Mucosa of descending colon (tissue), 3 donors: Measurements from ENCODE around the gene MIEN1. TPM values are rescaled to one million over a fixed set of nuclear protein-coding genes. Genes with fewer than 3 reads are reported as not detected.

Experiments
- ATAC-seq: fragments of 200-7000 bp; cut with Tn5 transposase; one replicate; pipeline ENCODE4 v1.9.1; 2020; ENCODE audit warnings: mild to moderate bottlenecking, moderate library complexity
- DNase-seq, 3 donors: peaks; one replicate each; pipeline ENCODE4 v3.0.0-alpha.2; 2020
- H3K36me3 ChIP-seq: fragments of 200-600 bp; one replicate; pipeline ENCODE4 v1.8.0; 2021; ENCODE audit warnings: low read depth, mild to moderate bottlenecking
- H3K4me1 ChIP-seq: fragments of 200-600 bp; one replicate; pipeline ENCODE4 v1.8.0; 2021; ENCODE audit warnings: low read depth, mild to moderate bottlenecking
- H3K4me3 ChIP-seq: fragments of 200-600 bp; one replicate; pipeline ENCODE4 v1.8.0; 2021; ENCODE audit warnings: mild to moderate bottlenecking
- H3K9me3 ChIP-seq: fragments of 200-600 bp; one replicate; pipeline ENCODE4 v1.8.0; 2021; ENCODE audit warnings: mild to moderate bottlenecking
- intact Hi-C, 2 donors: fragments of 100-400 bp; cut with DNase I in 1 of 2; cut with micrococcal nuclease in 1 of 2; formaldehyde crosslinking; loops; one replicate each; pipeline versions ENCODE4 v1.11.0 to v1.11.1; 2022; cut with DNase I, micrococcal nuclease
- total RNA-seq, 3 donors: library from RNA; stranded (reverse); fragmentation: NEBNext Ultra II Directional in 2 of 3; extraction: Animal tissue kit (Norgen Biotek cat#: 25700) in 2 of 3; gene quantifications; one replicate each; pipeline versions ENCODE4 v1.2.1 to v1.2.4, GENCODE V29; 2021 to 2023
- TF ChIP-seq, protein P1 (sequence below): fragments of 200-600 bp; IDR thresholded peaks from one replicate; pipeline ENCODE4 v1.8.0; 2022; ENCODE audit warnings: antibody characterized with exemption, mild to moderate bottlenecking
- donor health status: DM: no; HTN: no; CAD: no; lungs with moderate emphysema.
- donor health status: DM: no; HTN: no; CAD: no.
- donor health status: DM: no; HTN: yes; CAD: no.

Gene MIEN1
- total RNA-seq, 3 donors from 2014 or later: 63.2 to 84.3 (median 67.1) TPM

- intact Hi-C loops: loop anchor here in 1 of 2 donors (10.0 kb wide), 1 partner anchor 133 kb away; the partner anchor contains the start of gene PPP1R1B
- ATAC-seq (no peak), DNase-seq (no peak)
- H3K9me3 ChIP-seq: no peaks in the 10 kb centered on the region
- no peak overlapping the region for H3K4me3 ChIP-seq
- peaks cover 7% of the 10 kb centered on the region for H3K4me1 ChIP-seq
- TF ChIP-seq, protein P1, sequence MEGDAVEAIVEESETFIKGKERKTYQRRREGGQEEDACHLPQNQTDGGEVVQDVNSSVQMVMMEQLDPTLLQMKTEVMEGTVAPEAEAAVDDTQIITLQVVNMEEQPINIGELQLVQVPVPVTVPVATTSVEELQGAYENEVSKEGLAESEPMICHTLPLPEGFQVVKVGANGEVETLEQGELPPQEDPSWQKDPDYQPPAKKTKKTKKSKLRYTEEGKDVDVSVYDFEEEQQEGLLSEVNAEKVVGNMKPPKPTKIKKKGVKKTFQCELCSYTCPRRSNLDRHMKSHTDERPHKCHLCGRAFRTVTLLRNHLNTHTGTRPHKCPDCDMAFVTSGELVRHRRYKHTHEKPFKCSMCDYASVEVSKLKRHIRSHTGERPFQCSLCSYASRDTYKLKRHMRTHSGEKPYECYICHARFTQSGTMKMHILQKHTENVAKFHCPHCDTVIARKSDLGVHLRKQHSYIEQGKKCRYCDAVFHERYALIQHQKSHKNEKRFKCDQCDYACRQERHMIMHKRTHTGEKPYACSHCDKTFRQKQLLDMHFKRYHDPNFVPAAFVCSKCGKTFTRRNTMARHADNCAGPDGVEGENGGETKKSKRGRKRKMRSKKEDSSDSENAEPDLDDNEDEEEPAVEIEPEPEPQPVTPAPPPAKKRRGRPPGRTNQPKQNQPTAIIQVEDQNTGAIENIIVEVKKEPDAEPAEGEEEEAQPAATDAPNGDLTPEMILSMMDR: no peak
- no peaks in the 10 kb centered on the region for H3K36me3 ChIP-seq
These were observed 27.9 kb upstream of the MIEN1 start for GRCh38 chr17:39757931-39758873.

GRCh38 chr17:39757176-39757662, 26.9 kb upstream of the MIEN1 start:
- Histone ChIP-seq H3K4me3 (no peak overlapping the region), H3K36me3 (no peaks in the 10 kb centered on the region), H3K4me1 (peaks cover 11% of the 10 kb centered on the region), H3K9me3 (no peaks in the 10 kb centered on the region)
- DNase-seq (no peak), ATAC-seq (no peak)
- TF ChIP-seq, protein P1: no peak
- intact Hi-C loops: loop anchor here in 1 of 2 donors (10.0 kb wide), 1 partner anchor 132 kb away; the partner anchor contains the start of gene PPP1R1B

DNA sequence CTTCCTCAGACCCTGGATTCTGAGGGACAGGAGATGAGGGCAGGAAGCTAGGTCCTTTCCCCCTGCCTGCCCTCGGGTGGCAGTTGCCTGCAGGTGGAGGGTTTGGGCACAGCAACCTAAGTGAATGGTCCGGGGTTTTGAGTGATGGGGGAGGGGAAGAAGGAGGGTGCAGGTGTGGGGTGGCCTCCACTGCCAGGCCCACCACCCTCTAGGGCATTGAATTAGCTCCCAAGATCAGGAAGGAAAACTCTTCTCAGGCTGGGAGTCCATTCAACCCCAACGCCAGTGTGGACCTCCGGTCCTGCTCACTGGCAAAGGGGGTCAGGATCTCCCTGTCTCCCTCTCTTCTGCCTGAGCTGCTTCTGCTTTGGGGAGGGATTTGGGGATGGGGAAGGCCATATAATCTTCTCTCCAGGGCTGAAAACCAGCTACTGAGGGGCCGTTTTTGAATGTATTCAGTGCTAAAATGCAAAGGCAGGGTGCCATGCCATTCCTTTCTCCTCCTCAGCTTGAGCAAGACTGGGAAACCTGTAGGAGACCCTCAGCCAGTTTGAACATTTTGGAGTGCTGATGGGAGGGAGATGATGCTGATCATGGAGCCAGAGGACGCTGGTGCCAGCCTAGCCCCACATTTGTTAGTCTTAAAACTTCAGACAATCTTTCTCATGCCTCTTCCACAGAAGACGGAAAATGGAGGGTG, 26.2 kb upstream of the MIEN1 start:
- DNase-seq: no peak
- intact Hi-C loops: loop anchor here in 1 of 2 donors (10.0 kb wide), 1 partner anchor 132 kb away; the partner anchor contains the start of gene PPP1R1B
- Histone ChIP-seq H3K9me3 (no peaks in the 10 kb centered on the region), H3K4me1 (peaks cover 11% of the 10 kb centered on the region), H3K36me3 (no peaks in the 10 kb centered on the region), H3K4me3 (no peak overlapping the region)
- TF ChIP-seq, protein P1: no peak
- no peak for ATAC-seq

DNA sequence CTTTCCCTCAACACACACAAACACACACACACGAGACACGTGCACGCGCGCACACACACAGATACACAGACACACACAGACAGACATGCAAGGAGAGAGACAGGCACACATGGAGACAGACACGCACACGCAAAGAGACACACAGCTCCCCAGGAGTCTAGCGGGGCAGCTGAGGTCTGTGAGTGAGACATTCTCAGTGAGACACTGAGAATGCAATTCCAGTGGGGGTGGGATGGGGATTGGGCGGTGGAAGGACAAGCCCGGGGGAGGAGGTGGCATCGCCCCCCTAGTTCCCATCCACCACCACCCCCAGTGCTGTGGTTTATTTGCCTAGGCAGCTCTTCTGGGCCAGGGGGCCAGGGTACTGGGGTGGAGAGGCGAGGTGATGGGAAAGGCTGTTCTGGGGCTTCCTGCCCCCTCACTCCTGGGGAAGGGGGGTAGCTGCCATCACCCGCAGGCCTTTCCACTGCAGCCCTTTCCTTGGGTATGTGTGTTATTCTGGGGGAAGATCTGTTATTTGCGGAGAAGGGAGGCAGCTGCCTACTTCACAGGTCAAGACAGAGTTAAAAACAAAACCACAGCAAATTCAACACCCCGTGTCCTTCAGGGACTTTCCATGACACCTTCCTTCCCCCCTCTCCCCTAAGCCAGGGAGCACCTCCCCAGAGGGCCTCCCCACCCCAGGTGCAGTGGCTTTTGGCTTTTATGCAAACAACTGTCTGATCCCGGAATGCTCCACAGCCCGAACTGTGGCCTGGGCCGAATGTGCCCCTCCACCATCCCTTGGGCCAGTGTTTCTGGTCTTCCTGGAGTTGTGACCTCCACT, 25.4 kb upstream of the MIEN1 start:
- Histone ChIP-seq H3K4me3 (no peak overlapping the region), H3K36me3 (no peaks in the 10 kb centered on the region), H3K9me3 (no peaks in the 10 kb centered on the region), H3K4me1 (peaks cover 11% of the 10 kb centered on the region)
- intact Hi-C loops: loop anchor here in 1 of 2 donors (10.0 kb wide), 1 partner anchor 131 kb away; the partner anchor contains the start of gene PPP1R1B
- DNase-seq (peak in 1 of 3 donors; percentile 69), ATAC-seq (no peak)
- TF ChIP-seq, protein P1: no peak
